Measurements from ENCODE around the gene MBD3.

GRCh38 chr19:1605236-1606137 lies 12.8 kb upstream of the MBD3 start, which contains the start of gene UQCR11:
- TF ChIP-seq CTCF (tag by site-specific recombination; IDR thresholded peaks at IDR 0.05) (peak; percentile 83), ZNF544 (tag by site-specific recombination; IDR thresholded peaks at IDR 0.05) (no peak), ZNF335 (tag by site-specific recombination; conservative IDR thresholded peaks at IDR 0.05) (peak; percentile 99), ZNF629 (tag by site-specific recombination; IDR thresholded peaks at IDR 0.05) (peak; percentile 57; the same call in 1 of the 2 replicates), ZBTB17 (tag by site-specific recombination; IDR thresholded peaks at IDR 0.05) (peak; percentile 98), ATF2 (tag by site-specific recombination; IDR thresholded peaks at IDR 0.05; ENCODE audit: low read depth) (no peak), ZNF792 (tag by site-specific recombination; IDR thresholded peaks at IDR 0.05) (no peak), ZNF48 (tag by site-specific recombination; IDR thresholded peaks at IDR 0.05) (no peak), ZNF362 (tag by site-specific recombination; IDR thresholded peaks at IDR 0.05) (peak; percentile 92)

All from HEK293 (cell line).